Panc1 (cell line): ENCODE measurements around the gene ADGRL1. TPM values are rescaled to one million over a fixed set of nuclear protein-coding genes. Genes with fewer than 3 reads are reported as not detected.
A peak's percentile ranks its signal among the peaks of the same experiment; 100 is the strongest.
"Not testable (repeated sequence)": the region's sequence is repeated elsewhere in the genome, so short reads cannot be mapped to it uniquely, and the experiment has no call there.

Experiments used
- ATAC-seq: fragments of 200-7000 bp; cut with Tn5 transposase; 2 replicates; pipeline ENCODE4 v1.9.1; 2020; ENCODE audit warnings: mild to moderate bottlenecking, moderate library complexity
- Bru-seq: library from RNA; stranded (reverse); fragments of 400-500 nt; gene quantifications from one replicate; lab custom pipeline; 2021; lab: Mats Ljungman, UMichigan
- BruChase-seq, 2 experiments: library from RNA; stranded (reverse); fragments of 400-500 nt; gene quantifications; one replicate each; lab custom pipeline; 2021; lab: Mats Ljungman, UMichigan
- BruUV-seq: library from RNA; stranded (reverse); fragments of 400-500 nt; replicated peaks from 2 replicates; lab custom pipeline; 2021; lab: Mats Ljungman, UMichigan
- CTCF ChIA-PET: fragments of 300-600 bp; sonication (Branson Sonifier 250); formaldehyde crosslinking; loops from one replicate; lab custom pipeline; 2022; ENCODE audit warnings: antibody characterized with exemption; lab: Charles Lee
- POLR2A ChIA-PET: fragments of 300-600 bp; sonication (Branson Sonifier 250); formaldehyde crosslinking; loops from one replicate; lab custom pipeline; 2022; ENCODE audit warnings: antibody characterized with exemption; lab: Charles Lee
- DNase-seq: peaks from one replicate; pipeline ENCODE4 v3.0.0-alpha.2; 2010; ENCODE audit warnings: low read depth, low spot score
- H3K27ac ChIP-seq: 2 replicates; pipeline ENCODE4 v1.5.1; 2011; ENCODE audit warnings: mild to moderate bottlenecking, low read length, inconsistent platforms
- H3K27me3 ChIP-seq: fragments of 200-500 bp; sonication (Bioruptor generic); 2 replicates; pipeline ENCODE4 v1.6.0; 2014; ENCODE audit warnings: low read length, inconsistent platforms; ENCODE audit not compliant: control insufficient read depth, insufficient read depth
- H3K36me3 ChIP-seq: fragments of 200-500 bp; sonication (Bioruptor generic); 2 replicates; pipeline ENCODE4 v1.5.1; 2014; ENCODE audit warnings: inconsistent platforms, mild to moderate bottlenecking, low read length, moderate library complexity; ENCODE audit not compliant: control insufficient read depth, insufficient read depth
- H3K4me1 ChIP-seq: 2 replicates; pipeline ENCODE4 v1.5.1; 2011; ENCODE audit warnings: inconsistent platforms, mild to moderate bottlenecking, low read length, moderate library complexity; ENCODE audit not compliant: control insufficient read depth, insufficient read depth
- H3K4me3 ChIP-seq, 2 experiments: 2 replicates each; pipeline ENCODE4 v1.5.1; 2011 to 2012; ENCODE audit warnings: low read depth in 2 of 2, low read length in 2 of 2, mild to moderate bottlenecking in 2 of 2, inconsistent platforms in 1 of 2, moderate library complexity in 1 of 2
- H3K9me3 ChIP-seq: fragments of 200-500 bp; sonication (Bioruptor generic); 2 replicates; pipeline ENCODE4 v1.5.1; 2014; ENCODE audit warnings: low read depth, mild to moderate bottlenecking, inconsistent platforms, low read length, moderate library complexity; ENCODE audit not compliant: control insufficient read depth, insufficient read depth
- in situ Hi-C: cut with HindIII; loops from 2 replicates; pipeline ENCODE4 v1.10.0; 2016; ENCODE audit warnings: low sequenced_read_pairs, low pct_unique_long_range_greater_than_20kb
- intact Hi-C: fragments of 100-400 bp; cut with micrococcal nuclease; formaldehyde crosslinking; loops from one replicate; pipeline ENCODE4 v1.10.0; 2022; ENCODE audit not compliant: unreplicated experiment
- long read RNA-seq: library from polyadenylated mRNA; unstranded; transcript quantifications from one replicate; pipeline ENCODE4 v2.0.0, GENCODE V29; 2021; ENCODE audit not compliant: unreplicated experiment
- polyA plus RNA-seq: library from polyadenylated mRNA; unstranded; fragments of >200 nt; gene quantifications from one replicate; pipeline ENCODE4 v1.2.1, GENCODE V29; 2012; ENCODE audit warnings: missing spikeins; ENCODE audit not compliant: insufficient read length
- total RNA-seq: library from RNA; stranded (reverse); gene quantifications from one replicate; pipeline ENCODE4 v1.2.1, GENCODE V29; 2021; ENCODE audit not compliant: unreplicated experiment

The ADGRL1 gene
- total RNA-seq = 37.7 TPM
- polyA plus RNA-seq = 36.2 TPM
- Bru-seq, nascent RNA = percentile 51 among the genes with signal in this experiment
- percentile 62 among the genes with signal in this experiment for BruChase-seq, experiment 1, labeled RNA remaining after a 2-hour chase
- BruChase-seq, experiment 2, labeled RNA remaining after a 6-hour chase = percentile 70 among the genes with signal in this experiment
- long read RNA-seq, partial matches to known transcripts = 3 of 26 reads
- long read RNA-seq, other reads (novel, unspliced or antisense) = 23 of 26 reads

- H3K27me3 ChIP-seq, H3K9me3 ChIP-seq, H3K36me3 ChIP-seq, intact Hi-C loops, DNase-seq, ATAC-seq, BruUV-seq, in situ Hi-C loops, H3K4me1 ChIP-seq: not testable (repeated sequence)
- Histone ChIP-seq H3K4me3 (peak within 1 kb of the TSS; percentile 53 to 60), H3K27ac (peak within 1 kb of the TSS; percentile 81)
- CTCF ChIA-PET = interaction anchor here (0.6 kb wide), 1 partner anchor 187 kb away, joined by 3 read pairs; no protein-coding TSS in a partner anchor
- POLR2A ChIA-PET = interaction anchor here (0.6 kb wide), 2 partner anchors 51 to 1174 kb away, joined by 3 to 15 read pairs; partner anchors contain the start of gene AKAP8
Measured at GRCh38 chr19:14205452-14206287, at the start of gene ADGRL1. Gene ADGRL1, minus strand, starts transcription at chr19:14206169. Its CDS starts 22,567 bp downstream, at chr19:14183602.

DNA sequence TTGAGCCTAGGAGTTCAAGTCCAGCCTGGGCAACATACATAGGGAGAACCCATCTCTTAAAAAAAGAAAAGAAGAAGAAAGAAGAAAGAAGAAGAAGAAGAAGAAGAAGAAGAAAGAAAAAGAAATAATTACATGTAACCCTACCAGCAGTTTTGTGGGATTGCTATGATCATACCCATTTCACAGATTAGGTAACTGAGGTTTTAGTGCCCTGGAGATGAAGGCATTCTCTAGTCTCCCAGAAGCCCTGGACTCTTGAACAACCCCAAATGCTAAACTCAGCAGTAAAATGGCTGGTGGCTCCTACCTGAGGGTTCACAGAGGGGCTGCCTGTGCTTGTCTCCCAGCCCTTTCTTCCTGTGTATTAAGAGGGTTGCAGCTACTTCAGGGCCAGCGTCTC lies 49.3 kb upstream of the ADGRL1 start:
- BruUV-seq, in situ Hi-C loops, intact Hi-C loops, DNase-seq, H3K9me3 ChIP-seq, H3K4me1 ChIP-seq, CTCF ChIA-PET, H3K27ac ChIP-seq, H3K27me3 ChIP-seq, H3K36me3 ChIP-seq, POLR2A ChIA-PET, ATAC-seq, H3K4me3 ChIP-seq: not testable (repeated sequence)

- H3K36me3 ChIP-seq, H3K4me3 ChIP-seq, H3K4me1 ChIP-seq, DNase-seq, H3K9me3 ChIP-seq, ATAC-seq, H3K27me3 ChIP-seq, POLR2A ChIA-PET, in situ Hi-C loops, intact Hi-C loops, BruUV-seq, H3K27ac ChIP-seq: not testable (repeated sequence)
- CTCF ChIA-PET = interaction anchor here (0.7 kb wide), 1 partner anchor 83 kb away, joined by 3 read pairs; no protein-coding TSS in a partner anchor
Measured at GRCh38 chr19:14253822-14254599, 48.0 kb upstream of the ADGRL1 start.

DNA sequence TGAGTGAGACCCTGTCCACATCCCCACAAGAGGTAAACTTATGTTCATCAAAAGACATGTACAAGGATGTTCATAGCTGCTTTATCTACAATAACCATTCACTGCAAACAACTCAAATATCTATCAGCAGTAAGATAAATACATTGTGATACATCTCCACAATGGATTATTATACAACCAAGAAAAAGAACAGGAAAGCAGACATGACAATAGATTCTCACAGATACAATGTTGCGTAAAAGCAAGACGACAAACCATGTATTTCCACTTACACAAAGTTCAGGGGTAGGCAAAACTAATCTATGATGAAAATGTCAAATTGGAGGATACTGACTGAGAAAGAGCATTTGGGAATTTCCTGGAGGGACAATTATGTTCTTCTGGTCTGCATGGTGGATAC lies 46.2 kb upstream of the ADGRL1 start:
- H3K4me3 ChIP-seq, H3K9me3 ChIP-seq, H3K4me1 ChIP-seq, POLR2A ChIA-PET, H3K36me3 ChIP-seq, H3K27me3 ChIP-seq, ATAC-seq, in situ Hi-C loops, intact Hi-C loops, DNase-seq, BruUV-seq, CTCF ChIA-PET, H3K27ac ChIP-seq: not testable (repeated sequence)
